ENCODE results near the gene PTPRN2.
"Not testable (repeated sequence)": the region's sequence is repeated elsewhere in the genome, so short reads cannot be mapped to it uniquely, and the experiment has no call there.

- TF ChIP-seq TAF1 (IDR thresholded peaks at IDR 0.05; ENCODE audit: control insufficient read depth, extremely low read depth, insufficient read depth, low read length, severe bottlenecking); POLR2AphosphoS5 (IDR thresholded peaks at IDR 0.05; ENCODE audit: control insufficient read depth, insufficient read depth, low read depth, low read length); CTCF (IDR thresholded peaks at IDR 0.05 in 2 of 3, conservative IDR thresholded peaks at IDR 0.05 in 1 of 3; ENCODE audit: insufficient read depth in 2 of 3, low read depth in 1 of 3, low read length in 3 of 3); ZNF311 (CRISPR knock-in tag; IDR thresholded peaks at IDR 0.05); RCOR1 (IDR thresholded peaks at IDR 0.05; ENCODE audit: borderline replicate concordance in 1 of 2, low read depth in 2 of 2, low read length in 2 of 2); ZNF23 (CRISPR knock-in tag; IDR thresholded peaks at IDR 0.05); TARDBP (IDR thresholded peaks at IDR 0.05); E2F5 (CRISPR knock-in tag; IDR thresholded peaks at IDR 0.05); ZBTB26 (CRISPR knock-in tag; IDR thresholded peaks at IDR 0.05); CREB3L1 (IDR thresholded peaks at IDR 0.05; ENCODE audit: borderline replicate concordance, low read depth); HNRNPLL (IDR thresholded peaks at IDR 0.05; ENCODE audit: low read depth, low read length, poor library complexity, severe bottlenecking); RBFOX2 (IDR thresholded peaks at IDR 0.05; ENCODE audit: low read depth, low read length); POLR2A (conservative IDR thresholded peaks at IDR 0.05): not testable (repeated sequence)
Measured at GRCh38 chr7:157847756-157848487, 739.7 kb downstream of the PTPRN2 start.
